Mucosa of descending colon (tissue), 3 donors: Measurements from ENCODE around the gene SYNGR1. TPM values are rescaled to one million over a fixed set of nuclear protein-coding genes. Genes with fewer than 3 reads are reported as not detected.

Experiments used
- ATAC-seq: fragments of 200-7000 bp; cut with Tn5 transposase; one replicate; pipeline ENCODE4 v1.9.1; 2020; ENCODE audit warnings: mild to moderate bottlenecking, moderate library complexity
- DNase-seq, 3 donors: peaks; one replicate each; pipeline ENCODE4 v3.0.0-alpha.2; 2020
- H3K36me3 ChIP-seq: fragments of 200-600 bp; one replicate; pipeline ENCODE4 v1.8.0; 2021; ENCODE audit warnings: low read depth, mild to moderate bottlenecking
- H3K4me1 ChIP-seq: fragments of 200-600 bp; one replicate; pipeline ENCODE4 v1.8.0; 2021; ENCODE audit warnings: low read depth, mild to moderate bottlenecking
- H3K4me3 ChIP-seq: fragments of 200-600 bp; one replicate; pipeline ENCODE4 v1.8.0; 2021; ENCODE audit warnings: mild to moderate bottlenecking
- H3K9me3 ChIP-seq: fragments of 200-600 bp; one replicate; pipeline ENCODE4 v1.8.0; 2021; ENCODE audit warnings: mild to moderate bottlenecking
- CTCF ChIP-seq: fragments of 200-600 bp; IDR thresholded peaks from one replicate; pipeline ENCODE4 v1.8.0; 2022; ENCODE audit warnings: antibody characterized with exemption, mild to moderate bottlenecking
- intact Hi-C, 2 donors: fragments of 100-400 bp; cut with DNase I in 1 of 2; cut with micrococcal nuclease in 1 of 2; formaldehyde crosslinking; loops; one replicate each; pipeline versions ENCODE4 v1.11.0 to v1.11.1; 2022; cut with DNase I, micrococcal nuclease
- total RNA-seq, 3 donors: library from RNA; stranded (reverse); fragmentation: NEBNext Ultra II Directional in 2 of 3; extraction: Animal tissue kit (Norgen Biotek cat#: 25700) in 2 of 3; gene quantifications; one replicate each; pipeline versions ENCODE4 v1.2.1 to v1.2.4, GENCODE V29; 2021 to 2023
- donor health status: DM: no; HTN: no; CAD: no; lungs with moderate emphysema.
- donor health status: DM: no; HTN: no; CAD: no.
- donor health status: DM: no; HTN: yes; CAD: no.

Gene SYNGR1
- total RNA-seq, 3 donors from 2014 or later: 1.7 to 26.5 (median 2.9) TPM

GRCh38 chr22:39362932-39363331, 13.1 kb downstream of the SYNGR1 start:
- no peaks in the 10 kb centered on the region for H3K36me3 ChIP-seq
- no peaks in the 10 kb centered on the region for H3K9me3 ChIP-seq
- H3K4me3 ChIP-seq: no peak overlapping the region
- DNase-seq (no peak), ATAC-seq (no peak)
- H3K4me1 ChIP-seq: no peaks in the 10 kb centered on the region
- no peak for TF ChIP-seq CTCF
- intact Hi-C loops: no loop called here

- Histone ChIP-seq H3K9me3 (no peaks in the 10 kb centered on the region), H3K36me3 (no peaks in the 10 kb centered on the region), H3K4me3 (no peak overlapping the region), H3K4me1 (no peaks in the 10 kb centered on the region)
- ATAC-seq (no peak), DNase-seq (no peak)
- TF ChIP-seq CTCF: no peak
- intact Hi-C loops: no loop called here
Measured at GRCh38 chr22:39363751-39364515, 14.1 kb downstream of the SYNGR1 start.

DNA sequence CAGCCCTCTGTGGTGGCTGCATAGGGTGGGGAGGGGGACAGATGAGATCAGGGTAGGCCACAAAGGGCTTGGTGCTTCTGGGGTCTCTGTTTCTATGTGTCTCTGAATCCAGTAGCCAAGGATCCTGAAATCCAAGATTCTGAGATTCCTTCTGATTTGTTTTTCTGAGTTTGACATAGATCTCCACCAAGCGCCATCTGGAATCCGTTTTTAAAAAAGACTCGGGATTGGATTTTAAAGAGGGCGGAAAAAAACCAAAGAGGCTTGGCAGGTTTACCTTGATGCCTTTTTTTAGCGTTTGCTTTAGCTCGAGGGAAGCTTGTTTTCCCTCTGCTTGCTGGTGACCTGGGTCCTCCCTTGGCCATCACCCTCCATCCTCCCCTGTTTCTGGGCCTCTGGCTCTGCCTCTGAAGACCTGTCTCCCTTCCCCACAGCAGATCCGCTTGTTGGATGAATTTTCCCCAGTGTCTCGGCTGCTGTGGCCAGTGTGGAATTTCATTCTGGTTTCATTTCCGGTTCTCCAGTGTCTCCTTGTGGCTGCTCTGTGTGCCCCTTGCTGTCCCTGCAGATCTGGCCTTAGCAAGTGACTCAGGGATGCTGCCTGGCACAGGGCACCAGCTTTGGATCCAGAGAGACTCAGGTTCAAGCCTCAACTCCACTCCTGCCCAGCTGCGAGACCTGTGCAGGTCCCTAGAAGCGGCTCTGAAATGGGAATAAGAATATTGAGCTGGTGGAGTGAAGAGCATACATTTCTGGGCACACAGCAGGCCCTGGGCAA, 15.1 kb downstream of the SYNGR1 start:
- ATAC-seq: no peak
- no peak for TF ChIP-seq CTCF

GRCh38 chr22:39365492-39365780, 15.6 kb downstream of the SYNGR1 start:
- no peak for ATAC-seq
- TF ChIP-seq CTCF: no peak
- no peak overlapping the region for H3K4me3 ChIP-seq

More for the DNA sequence above, 15.1 kb downstream of the SYNGR1 start:
- no peaks in the 10 kb centered on the region for H3K9me3 ChIP-seq
- no peak for DNase-seq
- no peaks in the 10 kb centered on the region for H3K36me3 ChIP-seq
- H3K4me3 ChIP-seq: no peak overlapping the region
- intact Hi-C loops: no loop called here
- H3K4me1 ChIP-seq: no peaks in the 10 kb centered on the region

GRCh38 chr22:39367035-39367434, 17.2 kb downstream of the SYNGR1 start:
- Histone ChIP-seq H3K4me1 (no peaks in the 10 kb centered on the region), H3K9me3 (no peaks in the 10 kb centered on the region), H3K36me3 (no peaks in the 10 kb centered on the region), H3K4me3 (no peak overlapping the region)
- no peak for TF ChIP-seq CTCF
- no peak for DNase-seq
- no peak for ATAC-seq
- intact Hi-C loops: no loop called here

More at GRCh38 chr22:39365492-39365780, 15.6 kb downstream of the SYNGR1 start:
- intact Hi-C loops: no loop called here
- DNase-seq: no peak
- no peaks in the 10 kb centered on the region for H3K4me1 ChIP-seq
- H3K9me3 ChIP-seq: no peaks in the 10 kb centered on the region
- no peaks in the 10 kb centered on the region for H3K36me3 ChIP-seq
